Esophagus muscularis mucosa (tissue), 4 donors: ENCODE measurements around the gene FYCO1. TPM values are rescaled to one million over a fixed set of nuclear protein-coding genes. Genes with fewer than 3 reads are reported as not detected.

Experiments used
- DNase-seq: peaks from one replicate; pipeline ENCODE4 v3.0.0-alpha.2; 2017; ENCODE audit errors: extremely low spot score
- H3K27ac ChIP-seq, 4 donors: fragments of 200-600 bp; sonication (generic); replicated peaks in 1 of 4; 1 replicate in 3 of 4; 2 replicates in 1 of 4; pipeline ENCODE4 v1.5.1; 2016 to 2019; ENCODE audit warnings: mild to moderate bottlenecking in 1 of 4
- H3K27me3 ChIP-seq, 4 donors: fragments of 200-600 bp; sonication (generic); one replicate each; pipeline versions ENCODE4 v1.5.1 to v1.6.0; 2016 to 2019
- H3K36me3 ChIP-seq, 4 donors: fragments of 200-600 bp; sonication (generic); one replicate each; pipeline ENCODE4 v1.5.1; 2016 to 2019
- H3K4me1 ChIP-seq, 4 donors: fragments of 200-600 bp; sonication (generic); one replicate each; pipeline ENCODE4 v1.5.1; 2016 to 2019
- H3K4me3 ChIP-seq, 4 donors: fragments of 200-600 bp; sonication (generic); 1 replicate in 2 of 4; 2 replicates in 2 of 4; pipeline ENCODE4 v1.5.1; 2016 to 2019; ENCODE audit warnings: mild to moderate bottlenecking in 4 of 4, moderate library complexity in 1 of 4
- H3K9me3 ChIP-seq, 4 donors: fragments of 200-600 bp; sonication (generic); 1 replicate in 3 of 4; 2 replicates in 1 of 4; pipeline ENCODE4 v1.5.1; 2016 to 2019
- EP300 ChIP-seq: sonication (generic); formaldehyde crosslinking; IDR thresholded peaks from one replicate; pipeline ENCODE4 v1.6.1; 2017; ENCODE audit warnings: antibody characterized with exemption
- POLR2A ChIP-seq: fragments of 450-650 bp; IDR thresholded peaks from one replicate; pipeline ENCODE4 v1.6.1; 2017; ENCODE audit warnings: antibody characterized with exemption, moderate library complexity, mild to moderate bottlenecking, low read depth
- POLR2AphosphoS5 ChIP-seq, 2 donors: sonication (generic); formaldehyde crosslinking; IDR thresholded peaks; one replicate each; pipeline ENCODE4 v1.6.1; 2017; ENCODE audit warnings: antibody characterized with exemption in 2 of 2
- WGBS: methylation state at CpG from one replicate; pipeline ENCODE4 v1.1.5; 2018; 5-methylcytosine and 5-hydroxymethylcytosine counted together
- intact Hi-C: fragments of 100-400 bp; cut with DNase I; formaldehyde crosslinking; loops from one replicate; pipeline ENCODE4 v1.15.1; 2023
- total RNA-seq, 4 donors: library from RNA; depleted of rRNA; stranded (reverse); fragments of >200 nt; gene quantifications; one replicate each; pipeline versions ENCODE4 v1.1.0 to v1.2.1, GENCODE V29; 2016
- TF ChIP-seq, protein P1 (sequence below), 3 experiments: fragments of 200-600 bp in 2 of 3; fragments of 450-650 bp in 1 of 3; sonication (generic) in 2 of 3; IDR thresholded peaks; one replicate each; pipeline ENCODE4 v1.5.1; 2017 to 2019; ENCODE audit warnings: antibody characterized with exemption in 3 of 3, mild to moderate bottlenecking in 2 of 3, moderate library complexity in 1 of 3

The FYCO1 gene
- total RNA-seq, 4 donors from 2014 or later: 64.1 to 122 (median 93.8) TPM

DNA sequence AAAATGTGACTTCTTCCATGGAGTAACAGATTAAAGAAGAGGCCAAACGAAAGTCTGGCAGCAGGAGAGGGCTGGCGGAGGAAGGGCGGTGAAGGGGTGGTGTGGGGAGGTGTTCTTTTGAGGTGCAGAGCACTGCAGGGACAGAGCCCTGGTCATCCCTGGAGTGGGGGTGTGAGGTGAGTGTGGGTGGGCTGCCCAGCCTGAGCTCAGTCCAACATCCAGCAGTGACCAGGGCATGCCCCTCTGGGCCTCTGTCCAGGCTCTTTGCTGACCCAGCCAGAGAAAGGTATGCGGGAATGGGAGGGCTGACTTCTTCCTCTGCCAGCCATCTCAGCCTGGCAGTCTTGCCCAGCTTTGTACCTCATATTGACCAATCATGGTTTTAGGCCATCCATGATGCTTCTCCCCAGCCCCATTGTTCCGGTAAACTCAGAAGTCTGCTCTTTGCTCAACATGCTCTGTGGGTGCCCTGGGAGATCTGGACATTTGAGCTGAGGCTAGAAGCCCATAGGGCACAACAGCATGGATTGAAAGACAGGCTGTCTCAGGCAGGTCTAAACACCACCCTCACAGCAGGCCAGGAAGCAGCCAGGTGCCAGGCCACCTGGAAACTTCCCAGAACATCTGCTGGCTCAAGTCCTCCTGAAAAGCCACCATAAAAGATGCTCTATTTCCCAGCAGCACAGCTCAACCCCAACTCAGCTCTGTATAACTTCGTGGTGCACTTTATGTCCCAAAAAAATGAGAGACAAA, 78.3 kb downstream of the FYCO1 start:
- intact Hi-C loops: no loop called here
- TF ChIP-seq POLR2A (no peak), EP300 (no peak), POLR2AphosphoS5 (IDR thresholded peaks at IDR 0.05) (no peak)
- TF ChIP-seq, protein P1, sequence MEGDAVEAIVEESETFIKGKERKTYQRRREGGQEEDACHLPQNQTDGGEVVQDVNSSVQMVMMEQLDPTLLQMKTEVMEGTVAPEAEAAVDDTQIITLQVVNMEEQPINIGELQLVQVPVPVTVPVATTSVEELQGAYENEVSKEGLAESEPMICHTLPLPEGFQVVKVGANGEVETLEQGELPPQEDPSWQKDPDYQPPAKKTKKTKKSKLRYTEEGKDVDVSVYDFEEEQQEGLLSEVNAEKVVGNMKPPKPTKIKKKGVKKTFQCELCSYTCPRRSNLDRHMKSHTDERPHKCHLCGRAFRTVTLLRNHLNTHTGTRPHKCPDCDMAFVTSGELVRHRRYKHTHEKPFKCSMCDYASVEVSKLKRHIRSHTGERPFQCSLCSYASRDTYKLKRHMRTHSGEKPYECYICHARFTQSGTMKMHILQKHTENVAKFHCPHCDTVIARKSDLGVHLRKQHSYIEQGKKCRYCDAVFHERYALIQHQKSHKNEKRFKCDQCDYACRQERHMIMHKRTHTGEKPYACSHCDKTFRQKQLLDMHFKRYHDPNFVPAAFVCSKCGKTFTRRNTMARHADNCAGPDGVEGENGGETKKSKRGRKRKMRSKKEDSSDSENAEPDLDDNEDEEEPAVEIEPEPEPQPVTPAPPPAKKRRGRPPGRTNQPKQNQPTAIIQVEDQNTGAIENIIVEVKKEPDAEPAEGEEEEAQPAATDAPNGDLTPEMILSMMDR (IDR thresholded peaks at IDR 0.05): no peak
- H3K9me3 ChIP-seq: no peaks in the 10 kb centered on the region
- 85% methylated on average over 6 of the region's 6 CpGs for WGBS
- H3K27ac ChIP-seq: no peak overlapping the region
- no peak overlapping the region for H3K4me3 ChIP-seq
- peaks cover 0 to 8% (median 7%) of the 10 kb centered on the region in 4 donors for H3K4me1 ChIP-seq
- peaks cover 10 to 48% (median 44%) of the 10 kb centered on the region in 4 donors for H3K36me3 ChIP-seq
- H3K27me3 ChIP-seq: no peaks in the 10 kb centered on the region
- DNase-seq: no peak

DNA sequence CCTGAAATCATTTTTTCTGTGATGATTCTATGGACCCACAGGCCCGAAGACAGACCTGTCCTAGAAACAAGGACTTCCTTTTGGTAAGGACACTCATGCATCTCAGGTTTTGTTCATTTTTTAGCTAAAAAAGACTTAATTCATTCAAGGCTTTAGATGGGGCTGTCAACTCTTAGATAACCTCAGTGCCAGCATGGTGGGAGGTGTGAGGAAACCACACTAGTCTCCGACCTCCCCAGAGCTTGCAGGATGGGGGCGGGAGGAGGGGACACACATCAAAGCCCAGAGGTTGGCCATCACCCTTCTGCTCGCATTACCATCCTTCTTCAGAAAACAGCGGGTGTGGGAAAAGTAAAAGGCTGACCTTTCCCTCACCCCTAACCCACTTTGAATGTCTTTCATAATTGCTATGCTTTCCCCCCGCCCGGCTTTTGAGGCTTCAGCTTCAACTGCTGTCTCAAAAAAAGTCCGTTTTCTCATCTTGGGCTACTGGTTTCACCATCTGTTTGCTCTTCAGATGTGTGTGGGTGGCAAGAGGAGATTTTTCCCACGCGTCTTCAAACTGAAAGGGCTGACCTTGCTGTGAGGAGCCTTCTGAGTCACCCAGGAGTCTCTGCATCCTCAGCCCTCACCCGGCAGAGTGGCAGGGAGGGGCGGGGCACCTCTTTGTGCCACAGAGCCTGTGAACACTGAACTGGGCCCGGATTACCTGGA, 79.9 kb downstream of the FYCO1 start:
- Histone ChIP-seq H3K4me1 (peaks cover 0 to 8% (median 7%) of the 10 kb centered on the region in 4 donors), H3K27ac (no peak overlapping the region), H3K4me3 (no peak overlapping the region), H3K27me3 (no peaks in the 10 kb centered on the region), H3K36me3 (peaks cover under 1 to 32% (median 28%) of the 10 kb centered on the region in 4 donors), H3K9me3 (no peaks in the 10 kb centered on the region)
- 56% methylated on average over 10 of the region's 13 CpGs for WGBS
- no peak for TF ChIP-seq POLR2A
- no peak for TF ChIP-seq EP300
- TF ChIP-seq, protein P1 (IDR thresholded peaks at IDR 0.05): no peak
- TF ChIP-seq POLR2AphosphoS5 (IDR thresholded peaks at IDR 0.05): no peak
- intact Hi-C loops: no loop called here
- no peak for DNase-seq

- no peak for TF ChIP-seq POLR2A
- TF ChIP-seq POLR2AphosphoS5 (IDR thresholded peaks at IDR 0.05): no peak
- TF ChIP-seq, protein P1 (IDR thresholded peaks at IDR 0.05): no peak
- TF ChIP-seq EP300: no peak
- DNase-seq: no peak
- Histone ChIP-seq H3K4me3 (no peak overlapping the region), H3K36me3 (peaks cover 0 to 25% (median 22%) of the 10 kb centered on the region in 4 donors), H3K9me3 (no peaks in the 10 kb centered on the region), H3K4me1 (peaks cover 0 to 8% (median 7%) of the 10 kb centered on the region in 4 donors), H3K27ac (no peak overlapping the region), H3K27me3 (no peaks in the 10 kb centered on the region)
- WGBS: 93% methylated on average over 8 of the region's 9 CpGs
- intact Hi-C loops: no loop called here
Observed at GRCh38 chr3:45915059-45915439, 80.6 kb downstream of the FYCO1 start.

DNA sequence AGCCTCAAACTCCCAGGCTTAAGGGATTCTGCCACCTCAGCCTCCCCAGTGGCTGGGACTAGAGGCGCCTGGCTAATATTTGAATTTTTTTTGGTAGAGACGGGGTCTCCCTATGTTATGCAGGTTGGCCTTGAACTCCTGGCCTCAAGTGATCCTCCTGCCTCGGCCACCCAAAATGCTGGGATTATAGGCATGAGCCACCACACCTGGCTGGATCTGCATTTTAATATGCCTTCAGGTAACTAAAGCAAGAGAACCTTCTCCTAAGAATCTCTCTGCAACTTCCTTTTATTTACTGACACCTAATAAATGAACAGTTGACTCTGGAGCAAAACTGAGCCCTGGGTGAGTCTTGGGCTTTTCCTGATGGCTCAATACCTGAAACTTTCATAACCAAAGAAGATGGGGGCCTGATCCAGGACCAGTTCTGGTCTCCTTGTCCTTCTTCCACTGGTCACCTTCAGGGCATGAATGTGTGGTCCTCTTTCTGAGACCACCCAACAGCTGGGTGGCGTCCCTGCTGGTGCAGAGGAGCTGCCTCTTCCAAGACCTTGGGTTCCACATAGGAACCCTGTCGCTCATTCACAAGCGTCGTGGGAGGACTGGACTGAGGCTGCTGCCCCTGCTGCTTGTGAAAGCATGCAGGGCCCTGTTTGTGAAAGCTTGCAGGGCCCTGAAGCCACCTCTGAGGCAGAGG, 81.1 kb downstream of the FYCO1 start:
- Histone ChIP-seq H3K4me3 (no peak overlapping the region), H3K4me1 (peaks cover 0 to 8% (median 7%) of the 10 kb centered on the region in 4 donors), H3K9me3 (no peaks in the 10 kb centered on the region), H3K27me3 (no peaks in the 10 kb centered on the region), H3K27ac (no peak overlapping the region), H3K36me3 (peaks cover 0 to 20% (median 16%) of the 10 kb centered on the region in 4 donors)
- intact Hi-C loops: no loop called here
- no peak for TF ChIP-seq POLR2AphosphoS5 (IDR thresholded peaks at IDR 0.05)
- no peak for TF ChIP-seq POLR2A
- TF ChIP-seq EP300: no peak
- no peak for DNase-seq
- 100% methylated on average over 3 of the region's 7 CpGs for WGBS

DNA sequence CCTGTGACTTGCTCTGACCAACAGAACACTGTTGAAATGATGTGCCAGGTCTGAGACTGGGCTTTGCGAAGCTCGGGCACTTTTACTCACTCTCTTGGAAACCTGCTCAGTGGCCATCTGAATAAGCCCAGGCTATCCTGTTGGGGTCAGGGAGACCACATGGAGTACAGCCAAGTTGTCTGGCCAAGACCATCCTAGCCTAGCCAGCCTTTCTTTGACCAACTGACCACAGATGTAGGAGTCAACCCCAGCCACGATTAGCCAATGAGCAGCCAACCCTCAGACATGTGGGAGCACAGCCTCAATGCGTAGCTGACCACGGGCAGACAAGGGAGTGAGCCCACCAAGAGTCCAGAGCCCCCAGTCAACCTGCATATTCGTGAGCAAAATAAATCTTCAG, 83.2 kb downstream of the FYCO1 start:
- intact Hi-C loops: no loop called here
- Histone ChIP-seq H3K36me3 (no peaks in the 10 kb centered on the region), H3K4me3 (no peak overlapping the region), H3K27me3 (no peaks in the 10 kb centered on the region), H3K4me1 (peaks cover 0 to 12% (median 7%) of the 10 kb centered on the region in 4 donors), H3K9me3 (no peaks in the 10 kb centered on the region), H3K27ac (no peak overlapping the region)
- TF ChIP-seq POLR2A (no peak), POLR2AphosphoS5 (IDR thresholded peaks at IDR 0.05) (no peak), EP300 (no peak)
- TF ChIP-seq, protein P1 (IDR thresholded peaks at IDR 0.05): no peak
- WGBS: 93% methylated on average over 4 of the region's 6 CpGs
- no peak for DNase-seq
